HepG2 (cell line): Measurements from ENCODE around the gene NMBR.

ENCODE experiments used
- EP300 ChIP-seq, 3 experiments: sonication (generic) in 1 of 3; formaldehyde crosslinking in 1 of 3; IDR thresholded peaks; 2 replicates each; pipeline versions ENCODE4 v1.5.1 to v1.6.1; 2011 to 2020; ENCODE audit warnings: low read depth in 2 of 3, low read length in 2 of 3, borderline replicate concordance in 1 of 3, improper control_type of control experiment in 1 of 3, mild to moderate bottlenecking in 1 of 3, missing genetic modification reagents in 1 of 3, moderate library complexity in 1 of 3
- EZH2 ChIP-seq: conservative IDR thresholded peaks from 2 replicates; pipeline ENCODE4 v1.6.1; 2012; ENCODE audit warnings: mild to moderate bottlenecking, low read depth, low read length, moderate library complexity
- HMG20B ChIP-seq: conservative IDR thresholded peaks from 2 replicates; pipeline ENCODE4 v1.6.1; 2016; ENCODE audit warnings: missing genetic modification reagents, missing compliant biosample characterization
- LCORL ChIP-seq, 2 experiments: fragments of 450-650 bp in 1 of 2; sonication (generic) in 1 of 2; formaldehyde crosslinking in 1 of 2; IDR thresholded peaks; 2 replicates each; pipeline versions ENCODE4 v1.5.0 to v1.6.1; 2017 to 2020; ENCODE audit warnings: antibody characterized with exemption in 1 of 2, missing genetic modification reagents in 1 of 2
- SRF ChIP-seq: IDR thresholded peaks from 2 replicates; pipeline ENCODE4 v1.6.1; 2011; ENCODE audit warnings: mild to moderate bottlenecking, low read depth, low read length, moderate library complexity
- TCF7 ChIP-seq: sonication (generic); IDR thresholded peaks from 2 replicates; pipeline ENCODE4 v1.6.1; 2016; ENCODE audit warnings: antibody characterized with exemption, low read depth
- TF ChIP-seq, protein P1 (sequence below): sonication (generic); formaldehyde crosslinking; IDR thresholded peaks from 2 replicates; pipeline ENCODE4 v1.4.0; 2020; ENCODE audit warnings: missing genetic modification reagents, borderline replicate concordance
- TF ChIP-seq, protein P2 (sequence below): sonication (generic); formaldehyde crosslinking; IDR thresholded peaks from 2 replicates; pipeline ENCODE4 v1.4.0; 2020; ENCODE audit warnings: missing genetic modification reagents, mild to moderate bottlenecking, borderline replicate concordance
- TF ChIP-seq, protein P3 (sequence below): sonication (generic); formaldehyde crosslinking; IDR thresholded peaks from 2 replicates; pipeline ENCODE4 v1.4.0; 2020; ENCODE audit warnings: missing genetic modification reagents

DNA sequence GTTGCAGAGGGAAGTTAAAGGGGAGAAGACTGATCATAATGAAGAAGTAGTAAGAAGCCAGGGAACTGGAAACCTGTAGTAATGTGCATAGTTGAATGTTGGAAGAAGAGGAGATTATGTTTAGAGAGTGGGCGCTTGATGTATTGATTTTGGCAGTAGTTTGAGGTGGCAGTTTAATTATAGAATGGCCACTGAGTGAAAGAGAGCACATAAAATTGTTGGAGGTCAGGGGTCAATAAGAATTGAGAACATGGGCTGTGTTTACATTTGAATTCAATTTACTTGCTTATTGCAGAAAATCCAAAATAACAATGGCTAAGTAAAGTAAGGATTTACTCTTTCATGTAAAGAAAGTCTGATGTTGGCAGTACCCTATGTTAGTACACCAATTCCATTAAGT lies 15.9 kb upstream of the NMBR start:
- TF ChIP-seq EP300 (IDR thresholded peaks at IDR 0.05; ENCODE audit: low read depth in 2 of 2, low read length in 2 of 2) (no peak), EP300 (CRISPR knock-in tag; IDR thresholded peaks at IDR 0.05; ENCODE audit: borderline replicate concordance) (no peak), EZH2 (no peak), LCORL (IDR thresholded peaks at IDR 0.05) (no peak), LCORL (CRISPR knock-in tag; IDR thresholded peaks at IDR 0.05) (no peak), SRF (no peak), HMG20B (no peak), TCF7 (no peak)
- TF ChIP-seq, protein P1, sequence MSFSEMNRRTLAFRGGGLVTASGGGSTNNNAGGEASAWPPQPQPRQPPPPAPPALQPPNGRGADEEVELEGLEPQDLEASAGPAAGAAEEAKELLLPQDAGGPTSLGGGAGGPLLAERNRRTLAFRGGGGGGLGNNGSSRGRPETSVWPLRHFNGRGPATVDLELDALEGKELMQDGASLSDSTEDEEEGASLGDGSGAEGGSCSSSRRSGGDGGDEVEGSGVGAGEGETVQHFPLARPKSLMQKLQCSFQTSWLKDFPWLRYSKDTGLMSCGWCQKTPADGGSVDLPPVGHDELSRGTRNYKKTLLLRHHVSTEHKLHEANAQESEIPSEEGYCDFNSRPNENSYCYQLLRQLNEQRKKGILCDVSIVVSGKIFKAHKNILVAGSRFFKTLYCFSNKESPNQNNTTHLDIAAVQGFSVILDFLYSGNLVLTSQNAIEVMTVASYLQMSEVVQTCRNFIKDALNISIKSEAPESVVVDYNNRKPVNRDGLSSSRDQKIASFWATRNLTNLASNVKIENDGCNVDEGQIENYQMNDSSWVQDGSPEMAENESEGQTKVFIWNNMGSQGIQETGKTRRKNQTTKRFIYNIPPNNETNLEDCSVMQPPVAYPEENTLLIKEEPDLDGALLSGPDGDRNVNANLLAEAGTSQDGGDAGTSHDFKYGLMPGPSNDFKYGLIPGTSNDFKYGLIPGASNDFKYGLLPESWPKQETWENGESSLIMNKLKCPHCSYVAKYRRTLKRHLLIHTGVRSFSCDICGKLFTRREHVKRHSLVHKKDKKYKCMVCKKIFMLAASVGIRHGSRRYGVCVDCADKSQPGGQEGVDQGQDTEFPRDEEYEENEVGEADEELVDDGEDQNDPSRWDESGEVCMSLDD (CRISPR knock-in tag): no peak
- TF ChIP-seq, protein P2, sequence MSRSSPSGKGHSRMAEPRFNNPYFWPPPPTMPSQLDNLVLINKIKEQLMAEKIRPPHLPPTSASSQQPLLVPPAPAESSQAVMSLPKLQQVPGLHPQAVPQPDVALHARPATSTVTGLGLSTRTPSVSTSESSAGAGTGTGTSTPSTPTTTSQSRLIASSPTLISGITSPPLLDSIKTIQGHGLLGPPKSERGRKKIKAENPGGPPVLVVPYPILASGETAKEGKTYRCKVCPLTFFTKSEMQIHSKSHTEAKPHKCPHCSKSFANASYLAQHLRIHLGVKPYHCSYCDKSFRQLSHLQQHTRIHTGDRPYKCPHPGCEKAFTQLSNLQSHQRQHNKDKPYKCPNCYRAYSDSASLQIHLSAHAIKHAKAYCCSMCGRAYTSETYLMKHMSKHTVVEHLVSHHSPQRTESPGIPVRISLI: no peak
- TF ChIP-seq, protein P3, sequence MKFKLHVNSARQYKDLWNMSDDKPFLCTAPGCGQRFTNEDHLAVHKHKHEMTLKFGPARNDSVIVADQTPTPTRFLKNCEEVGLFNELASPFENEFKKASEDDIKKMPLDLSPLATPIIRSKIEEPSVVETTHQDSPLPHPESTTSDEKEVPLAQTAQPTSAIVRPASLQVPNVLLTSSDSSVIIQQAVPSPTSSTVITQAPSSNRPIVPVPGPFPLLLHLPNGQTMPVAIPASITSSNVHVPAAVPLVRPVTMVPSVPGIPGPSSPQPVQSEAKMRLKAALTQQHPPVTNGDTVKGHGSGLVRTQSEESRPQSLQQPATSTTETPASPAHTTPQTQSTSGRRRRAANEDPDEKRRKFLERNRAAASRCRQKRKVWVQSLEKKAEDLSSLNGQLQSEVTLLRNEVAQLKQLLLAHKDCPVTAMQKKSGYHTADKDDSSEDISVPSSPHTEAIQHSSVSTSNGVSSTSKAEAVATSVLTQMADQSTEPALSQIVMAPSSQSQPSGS (CRISPR knock-in tag): no peak
